PC-3 (cell line): ENCODE measurements around the gene EFCC1.
"Not testable (repeated sequence)": the region's sequence is repeated elsewhere in the genome, so short reads cannot be mapped to it uniquely, and the experiment has no call there.

Experiments
- EZH2 ChIP-seq: fragments of 300-600 bp; sonication (generic); IDR thresholded peaks from one replicate; pipeline ENCODE4 v1.6.1; 2017; ENCODE audit warnings: antibody characterized with exemption, mild to moderate bottlenecking, low read length; ENCODE audit not compliant: unreplicated experiment
- TF ChIP-seq, protein P1 (sequence below): fragments of 300-600 bp; sonication (generic); conservative IDR thresholded peaks from 2 replicates; pipeline ENCODE4 v1.5.1; 2017; ENCODE audit warnings: antibody characterized with exemption, low read depth, mild to moderate bottlenecking, low read length

DNA sequence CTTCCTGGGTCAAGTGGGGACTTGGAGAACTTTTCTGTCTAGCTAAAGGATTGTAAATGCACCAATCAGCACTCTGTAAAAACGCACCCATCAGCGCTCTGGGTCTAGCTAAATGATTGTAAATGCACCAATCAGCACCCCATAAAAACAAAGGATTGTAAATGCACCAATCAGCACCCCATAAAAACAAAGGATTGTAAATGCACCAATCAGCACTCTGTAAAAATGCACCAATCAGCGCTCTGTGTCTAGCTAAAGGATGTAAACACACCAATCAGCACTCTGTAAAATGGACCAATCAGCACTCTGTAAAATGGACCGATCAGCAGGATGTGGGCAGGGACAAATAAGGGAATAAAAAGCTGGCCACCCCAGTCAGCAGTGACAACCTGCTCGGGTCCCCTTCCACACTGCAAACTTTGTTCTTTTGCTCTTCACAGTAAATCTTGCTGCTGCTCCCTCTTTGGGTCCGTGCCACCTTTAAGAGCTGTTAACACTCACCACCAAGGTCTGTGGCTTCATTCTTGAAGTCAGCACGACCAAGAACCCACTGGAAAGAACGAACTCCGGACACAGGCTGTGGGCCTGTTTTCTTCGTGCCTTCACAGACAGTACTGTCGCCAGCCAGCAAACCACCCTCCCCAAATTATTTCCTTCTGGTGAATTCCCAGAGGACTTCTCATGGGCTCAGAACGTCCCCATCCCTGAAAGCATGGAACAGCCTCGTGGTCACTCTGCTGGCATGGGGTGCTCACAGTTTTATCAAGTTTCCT lies 68.4 kb downstream of the EFCC1 start:
- TF ChIP-seq, protein P1, sequence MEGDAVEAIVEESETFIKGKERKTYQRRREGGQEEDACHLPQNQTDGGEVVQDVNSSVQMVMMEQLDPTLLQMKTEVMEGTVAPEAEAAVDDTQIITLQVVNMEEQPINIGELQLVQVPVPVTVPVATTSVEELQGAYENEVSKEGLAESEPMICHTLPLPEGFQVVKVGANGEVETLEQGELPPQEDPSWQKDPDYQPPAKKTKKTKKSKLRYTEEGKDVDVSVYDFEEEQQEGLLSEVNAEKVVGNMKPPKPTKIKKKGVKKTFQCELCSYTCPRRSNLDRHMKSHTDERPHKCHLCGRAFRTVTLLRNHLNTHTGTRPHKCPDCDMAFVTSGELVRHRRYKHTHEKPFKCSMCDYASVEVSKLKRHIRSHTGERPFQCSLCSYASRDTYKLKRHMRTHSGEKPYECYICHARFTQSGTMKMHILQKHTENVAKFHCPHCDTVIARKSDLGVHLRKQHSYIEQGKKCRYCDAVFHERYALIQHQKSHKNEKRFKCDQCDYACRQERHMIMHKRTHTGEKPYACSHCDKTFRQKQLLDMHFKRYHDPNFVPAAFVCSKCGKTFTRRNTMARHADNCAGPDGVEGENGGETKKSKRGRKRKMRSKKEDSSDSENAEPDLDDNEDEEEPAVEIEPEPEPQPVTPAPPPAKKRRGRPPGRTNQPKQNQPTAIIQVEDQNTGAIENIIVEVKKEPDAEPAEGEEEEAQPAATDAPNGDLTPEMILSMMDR, result not testable (repeated sequence)
- not testable (repeated sequence) for TF ChIP-seq EZH2
